COR-L47 (cell line): ENCODE data around the gene EPB41L1.

Experiments
- DNase-seq: peaks from one replicate; lab custom pipeline; 2025; lab: John Stamatoyannopoulos, UW

The EPB41L1 gene

GRCh38 chr20:36155629-36155971 is 1.1 kb downstream of the EPB41L1 start:
- no peak for DNase-seq

GRCh38 chr20:36155991-36156390 is 1.5 kb downstream of the EPB41L1 start:
- no peak for DNase-seq

- no peak for DNase-seq
Measured at GRCh38 chr20:36157610-36158009, 3.1 kb downstream of the EPB41L1 start.

GRCh38 chr20:36158160-36158741 is 3.7 kb downstream of the EPB41L1 start:
- no peak for DNase-seq

GRCh38 chr20:36159833-36160232 is 5.3 kb downstream of the EPB41L1 start:
- DNase-seq: no peak

GRCh38 chr20:36162272-36162966 is 7.9 kb downstream of the EPB41L1 start:
- DNase-seq: no peak

GRCh38 chr20:36167902-36168503 is 13.5 kb downstream of the EPB41L1 start:
- DNase-seq: no peak

- no peak for DNase-seq
Measured at GRCh38 chr20:36170542-36171215, 16.1 kb downstream of the EPB41L1 start.

- no peak for DNase-seq
Measured at GRCh38 chr20:36173451-36173933, 19.0 kb downstream of the EPB41L1 start.

GRCh38 chr20:36175016-36175415 is 20.5 kb downstream of the EPB41L1 start:
- DNase-seq: no peak

- no peak for DNase-seq
Measured at GRCh38 chr20:36175475-36175995, 21.0 kb downstream of the EPB41L1 start.

GRCh38 chr20:36177716-36178115 is 23.2 kb downstream of the EPB41L1 start:
- no peak for DNase-seq

GRCh38 chr20:36179170-36179945 is 24.8 kb downstream of the EPB41L1 start:
- DNase-seq: peak; percentile 81

GRCh38 chr20:36180323-36180722 is 25.8 kb downstream of the EPB41L1 start:
- DNase-seq: no peak

- DNase-seq: no peak
Measured at GRCh38 chr20:36181934-36182603, 27.5 kb downstream of the EPB41L1 start.

- DNase-seq: no peak
Measured at GRCh38 chr20:36182604-36183154, 28.1 kb downstream of the EPB41L1 start.

GRCh38 chr20:36183155-36183944 is 28.8 kb downstream of the EPB41L1 start:
- no peak for DNase-seq

- no peak for DNase-seq
Measured at GRCh38 chr20:36184816-36185776, 30.6 kb downstream of the EPB41L1 start.
